Stimulated activated CD8-positive, alpha-beta memory T cell treated with anti-CD3 and anti-CD28 coated beads, Interleukin-12 subunit alpha, Interleukin-12 subunit beta, amount 100 ng/mL, for 24 hours (primary cell): Measurements from ENCODE around the gene GPC3.
"Not testable (repeated sequence)": the region's sequence is repeated elsewhere in the genome, so short reads cannot be mapped to it uniquely, and the experiment has no call there.

Experiments used
- DNase-seq: peaks from one replicate; pipeline ENCODE4 v3.0.0-alpha.2; 2020; ENCODE audit errors: extremely low read depth

The GPC3 gene

DNA sequence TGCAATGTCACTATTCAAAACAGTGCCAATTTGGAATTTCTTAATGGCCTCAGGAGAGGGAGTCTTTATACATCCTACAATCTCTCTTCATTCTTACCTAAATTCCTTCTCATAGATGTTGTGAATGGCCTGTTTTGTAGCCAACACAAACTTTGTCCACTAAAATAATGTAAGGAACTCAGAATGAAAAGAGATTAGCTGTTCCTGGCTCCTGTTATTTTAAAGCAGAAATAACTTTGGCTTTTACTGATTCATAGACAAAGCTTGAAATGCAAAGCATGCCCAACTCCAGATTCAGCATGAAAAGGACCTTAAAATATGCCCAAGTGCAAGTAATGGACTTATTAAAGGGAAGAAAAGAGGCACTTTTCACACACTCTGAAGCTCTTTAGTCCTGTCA, 424.1 kb downstream of the GPC3 start:
- no peak for DNase-seq

DNA sequence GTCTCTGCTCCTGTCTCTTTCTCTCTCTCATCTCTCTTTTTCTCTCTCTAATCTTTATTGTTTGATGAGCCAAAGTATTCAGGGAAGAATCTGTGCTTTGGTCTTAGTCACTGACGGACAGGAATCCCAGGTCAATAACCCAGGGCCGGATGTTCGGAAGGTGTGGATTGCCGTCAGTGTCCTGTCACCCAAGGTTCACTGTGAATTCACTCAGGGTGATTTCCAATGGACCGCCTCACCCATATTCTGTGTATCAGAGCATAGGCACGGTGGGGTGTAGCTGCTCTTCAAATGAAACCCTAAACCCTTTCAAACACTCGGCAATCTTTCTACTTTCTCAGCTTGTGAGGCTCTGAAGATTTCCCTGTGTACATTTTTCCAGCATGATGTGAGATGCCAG, 425.5 kb downstream of the GPC3 start:
- DNase-seq: no peak

DNA sequence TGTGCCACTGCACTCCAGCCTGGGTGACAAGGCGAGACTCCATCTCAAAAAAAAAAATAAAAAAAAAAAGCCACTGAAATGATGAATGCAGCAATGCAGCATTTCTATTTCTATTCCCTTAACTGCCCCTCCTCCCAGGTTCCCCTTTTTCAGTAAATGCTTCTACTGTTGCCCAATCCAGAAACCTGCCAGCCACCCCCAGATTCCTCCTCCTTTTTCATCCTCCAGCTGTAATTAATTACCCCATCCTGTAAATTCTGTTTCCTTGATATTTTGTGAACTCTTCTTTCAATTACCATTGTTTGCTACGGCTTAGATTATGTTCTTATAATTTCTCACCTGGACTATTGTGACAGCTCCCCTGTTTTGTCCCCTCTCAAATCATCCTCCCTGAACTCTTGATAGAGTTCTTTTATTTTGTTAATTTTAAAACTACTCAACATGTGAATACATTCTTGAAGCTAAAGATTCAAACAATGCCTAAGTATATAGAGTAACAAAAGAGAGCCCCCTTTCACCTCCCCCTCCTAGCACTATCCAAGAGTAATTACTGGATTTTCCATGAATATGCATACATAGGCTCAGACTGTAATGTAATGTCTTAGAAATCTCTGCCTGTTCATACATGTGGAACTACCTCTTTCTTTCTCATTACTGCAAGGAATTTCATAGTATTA, 429.5 kb downstream of the GPC3 start:
- no peak for DNase-seq

DNA sequence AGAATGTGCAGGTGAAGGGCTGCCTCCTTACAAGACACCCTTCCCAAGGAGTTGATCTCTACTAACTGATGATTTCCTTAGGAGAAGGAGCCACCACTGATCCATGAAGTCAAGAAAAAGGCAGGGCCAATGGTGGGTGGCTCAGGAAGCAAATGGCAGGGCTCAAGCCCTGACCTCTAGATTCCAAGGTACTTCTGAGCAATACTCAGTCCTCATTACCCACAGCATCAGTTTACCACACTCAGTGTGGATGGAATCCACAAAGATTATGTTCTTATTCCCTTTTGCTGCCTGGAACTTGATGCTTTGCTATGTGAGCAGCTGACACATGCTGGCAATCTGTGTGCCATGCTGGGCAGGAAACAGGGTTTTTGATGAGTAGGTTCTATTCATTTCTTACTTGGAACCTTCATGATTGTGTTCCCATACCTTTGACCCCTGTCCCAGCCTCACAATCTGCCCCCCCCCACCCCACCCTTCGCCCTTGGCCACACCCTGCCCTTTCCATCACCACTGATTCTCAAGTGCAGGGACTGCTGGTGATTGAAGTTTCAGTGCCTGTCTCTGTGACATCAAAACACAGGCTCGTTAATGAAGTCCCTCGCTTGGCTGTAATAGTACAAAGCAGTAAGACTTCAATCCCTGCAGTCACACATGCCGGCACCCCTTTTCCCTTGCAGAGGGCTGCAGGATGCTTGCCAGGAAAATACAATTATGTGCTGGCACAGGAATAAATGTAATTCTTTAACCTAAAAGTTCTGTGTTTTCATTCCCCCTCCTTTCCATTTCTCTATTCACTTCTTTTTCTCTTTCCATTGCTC, 434.5 kb downstream of the GPC3 start:
- no peak for DNase-seq

DNA sequence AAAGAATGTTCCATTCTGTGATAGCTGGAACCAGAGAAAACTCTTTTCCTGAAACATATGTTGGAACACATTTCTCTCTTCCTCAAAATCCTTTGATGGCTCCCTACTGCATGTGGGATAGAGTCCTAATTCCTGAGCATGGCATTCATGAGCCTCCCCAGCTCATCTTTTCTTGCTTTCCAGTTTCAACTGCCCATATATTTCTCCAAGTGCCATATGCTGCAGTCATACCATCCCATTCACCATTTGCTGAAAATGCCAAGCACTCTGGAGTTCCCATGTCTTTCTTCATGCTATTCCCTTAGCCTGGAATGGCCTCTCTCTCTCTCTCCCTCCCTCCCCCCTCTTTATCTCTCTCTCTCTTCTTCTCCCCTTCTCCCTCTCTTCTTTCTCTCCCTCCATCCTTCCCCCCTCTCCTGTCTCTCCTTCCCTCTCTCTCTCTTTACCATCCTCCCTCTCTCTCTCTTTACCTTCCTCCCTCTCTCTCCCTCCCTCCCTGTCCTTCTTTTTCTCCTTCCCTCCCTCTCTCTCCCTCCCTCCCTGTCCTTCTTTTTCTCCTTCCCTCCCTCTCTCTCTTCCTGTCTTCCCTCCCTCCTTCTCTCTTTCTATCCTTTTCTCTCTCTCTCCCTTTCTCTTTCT, 436.0 kb downstream of the GPC3 start:
- DNase-seq: no peak

DNA sequence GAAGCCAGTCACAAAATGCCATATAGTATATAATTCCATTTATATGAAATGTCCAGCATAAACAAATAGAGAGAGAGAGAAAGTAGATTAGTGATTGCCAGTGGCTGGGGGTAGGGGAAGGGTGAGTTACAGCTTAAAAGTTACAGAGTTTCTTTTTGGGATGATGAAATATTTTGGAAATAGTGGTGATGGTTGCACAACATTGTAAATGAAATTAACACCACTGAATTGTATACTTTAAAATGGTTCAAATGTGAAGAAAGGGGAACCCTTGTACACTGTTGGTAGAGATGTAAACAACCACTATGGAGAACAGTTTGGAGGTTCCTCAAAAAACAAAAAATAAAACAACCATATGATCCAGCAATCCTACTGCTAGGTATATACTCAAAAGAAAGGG, 439.0 kb downstream of the GPC3 start:
- no peak for DNase-seq

DNA sequence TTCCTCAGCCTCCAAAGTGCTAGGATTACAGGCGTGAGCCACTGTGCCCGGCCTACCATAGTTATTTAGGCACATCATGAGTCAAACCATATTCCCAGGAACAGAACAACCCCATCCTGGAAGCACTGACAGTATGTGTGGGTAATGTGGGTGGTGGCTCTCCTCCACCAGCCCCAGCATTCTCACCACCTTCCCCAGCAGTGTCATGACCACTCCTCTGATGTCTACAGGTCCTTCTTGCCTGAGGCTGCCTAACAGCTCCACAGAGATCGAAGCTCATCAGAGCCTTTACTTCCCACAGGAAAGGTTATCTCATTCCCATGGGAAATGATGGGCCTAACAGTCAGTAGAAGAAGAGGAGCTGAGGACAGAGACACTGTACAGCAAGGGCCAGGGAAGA, 440.6 kb downstream of the GPC3 start:
- no peak for DNase-seq

DNA sequence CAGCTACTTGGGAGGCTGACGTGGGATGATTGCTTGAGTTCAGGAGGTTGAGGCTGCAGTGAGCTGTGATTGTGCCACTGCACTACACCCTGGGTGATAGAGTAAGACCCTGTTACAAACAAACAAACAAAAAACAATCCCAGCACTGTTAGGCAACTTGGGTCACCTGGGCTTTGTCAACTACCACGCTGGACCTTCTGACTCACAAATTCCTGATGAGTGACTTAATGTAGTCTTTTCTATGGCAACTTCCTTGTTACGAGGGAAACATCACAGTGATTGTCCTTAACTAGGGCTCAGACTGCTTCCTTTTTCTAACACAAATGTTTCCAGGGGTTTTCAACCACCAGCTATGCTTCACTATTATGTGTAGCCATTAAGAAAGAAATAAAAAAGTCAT, 441.3 kb downstream of the GPC3 start:
- DNase-seq: no peak

DNA sequence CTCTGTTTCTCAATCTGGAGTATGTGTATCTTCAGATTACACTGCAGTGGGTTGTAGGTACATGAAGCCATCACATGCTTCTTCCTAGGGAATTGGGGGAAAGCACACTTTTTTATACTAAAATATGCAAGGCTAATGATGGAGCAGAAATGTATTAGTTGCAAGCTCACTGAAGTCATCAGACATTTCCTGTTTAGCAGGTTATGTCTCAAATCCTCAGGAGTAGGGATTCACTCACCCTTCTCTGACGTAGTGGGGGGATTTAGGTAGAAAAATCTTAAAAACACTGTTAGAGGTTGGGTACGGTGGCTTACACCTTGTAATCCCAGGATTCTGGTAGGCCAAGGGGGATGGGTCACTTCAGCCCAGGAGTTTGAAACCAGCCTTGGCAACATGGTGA, 441.7 kb downstream of the GPC3 start:
- DNase-seq: no peak

DNA sequence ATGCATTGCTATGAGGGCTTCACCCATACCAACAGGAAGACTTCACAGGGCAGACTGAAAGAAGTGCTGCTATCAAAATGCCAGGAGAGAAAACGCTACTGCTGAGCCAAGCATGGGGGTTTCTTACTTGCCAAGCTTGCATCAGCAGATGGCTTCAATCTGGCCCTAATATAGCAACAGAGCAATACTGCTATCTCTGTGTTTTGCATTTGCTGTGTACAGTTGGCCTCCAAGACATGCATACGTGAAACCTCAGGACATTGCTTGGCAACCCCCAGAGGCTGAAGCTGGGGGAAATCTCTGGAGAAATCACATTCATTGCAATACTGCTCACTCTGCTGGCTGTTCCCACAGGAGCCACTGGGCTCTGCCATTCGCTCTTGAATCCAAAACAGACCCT, 442.9 kb downstream of the GPC3 start:
- DNase-seq: no peak

DNA sequence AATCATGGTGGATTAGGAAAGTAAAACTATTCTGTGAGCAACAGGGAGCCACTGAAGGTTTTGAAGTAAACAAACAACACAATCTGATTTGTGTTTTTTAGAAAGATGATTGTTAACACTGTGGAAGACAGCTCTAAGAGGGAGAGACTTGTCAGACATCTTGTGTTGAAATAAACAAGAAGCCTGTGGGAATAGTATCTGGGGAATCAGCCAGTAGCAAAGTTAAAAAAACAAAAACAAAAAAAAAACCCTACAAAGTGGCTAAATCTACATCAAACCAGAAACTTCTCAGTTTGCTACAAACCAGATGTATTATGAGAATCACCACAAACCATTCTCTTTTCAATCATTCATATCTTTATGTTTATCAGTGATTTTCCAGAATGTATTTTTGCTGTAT, 444.4 kb downstream of the GPC3 start:
- no peak for DNase-seq

DNA sequence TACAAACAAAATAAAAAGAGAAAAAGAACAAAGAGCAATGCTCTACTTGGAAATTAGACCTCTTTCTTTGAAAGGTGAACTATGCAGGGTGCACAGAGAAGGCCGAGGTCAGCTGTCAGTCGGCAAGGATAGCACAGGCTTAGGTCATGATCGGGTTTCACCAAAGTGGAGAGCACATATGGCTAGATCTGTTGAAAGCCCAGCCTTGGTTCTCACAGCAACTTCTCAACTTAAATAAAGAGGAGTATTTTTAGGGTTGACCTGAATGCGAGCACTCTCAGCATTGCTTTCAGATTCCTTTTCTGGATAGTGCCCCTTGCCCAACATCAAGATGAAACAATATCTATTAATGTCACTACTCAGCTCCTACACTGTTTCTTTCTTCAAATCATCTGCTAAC, 447.2 kb downstream of the GPC3 start:
- DNase-seq: no peak

DNA sequence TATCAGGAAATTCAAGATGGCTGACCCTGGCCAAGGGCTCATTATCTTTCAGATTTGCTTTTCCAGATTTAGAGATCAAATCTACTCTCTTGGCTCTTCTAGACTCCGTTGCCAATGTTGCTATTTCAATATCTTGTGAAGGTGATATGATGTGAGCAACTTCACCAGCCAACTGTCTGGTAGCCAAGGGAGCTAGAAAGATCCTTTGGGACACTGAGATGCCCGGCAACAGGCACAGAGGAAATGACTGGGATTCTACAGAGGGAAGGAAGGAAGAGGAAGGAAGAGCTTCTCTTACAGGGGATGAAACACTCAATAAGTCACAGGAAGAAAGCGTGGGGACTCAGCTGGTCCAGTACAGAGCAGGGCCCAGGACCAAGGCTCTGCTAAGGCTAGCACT, 448.3 kb downstream of the GPC3 start:
- DNase-seq: no peak

DNA sequence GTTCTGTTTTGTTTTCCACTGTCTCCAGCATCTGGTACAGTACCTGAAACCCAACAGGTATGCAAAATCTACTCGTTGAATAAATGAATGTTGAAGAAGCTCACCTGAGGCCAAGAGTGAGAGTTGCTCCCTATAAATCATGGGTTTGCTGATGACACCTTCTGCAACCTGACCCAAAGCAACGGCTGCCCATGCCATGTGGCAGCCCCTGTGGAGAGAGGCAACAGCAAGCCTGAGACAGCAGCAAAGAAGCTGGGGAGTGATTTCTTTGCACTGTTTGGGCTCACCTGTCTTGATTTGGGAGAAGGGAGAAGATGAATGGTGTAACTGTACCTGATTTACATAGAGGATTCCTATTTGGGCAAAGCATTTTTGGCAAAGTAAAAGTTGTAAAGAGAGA, 450.3 kb downstream of the GPC3 start:
- no peak for DNase-seq

DNA sequence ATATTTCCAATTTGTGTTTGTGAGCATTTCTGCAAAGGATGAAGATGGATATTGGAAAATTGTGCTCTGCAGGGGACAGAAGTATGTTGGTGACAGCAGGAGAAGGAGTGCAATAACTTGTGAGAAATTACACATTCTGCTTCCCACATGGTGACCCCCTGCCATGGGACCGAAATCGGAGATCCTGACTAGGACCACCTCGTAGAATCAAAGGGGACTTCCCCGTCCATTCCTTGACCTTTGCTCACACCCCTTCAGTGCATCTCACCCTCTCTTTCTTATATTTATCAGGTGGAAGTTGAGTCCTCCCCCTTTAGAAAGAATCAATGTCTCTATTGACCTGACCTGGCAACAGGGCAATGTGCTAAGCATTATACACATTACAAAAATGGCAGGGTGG, 451.2 kb downstream of the GPC3 start:
- no peak for DNase-seq

DNA sequence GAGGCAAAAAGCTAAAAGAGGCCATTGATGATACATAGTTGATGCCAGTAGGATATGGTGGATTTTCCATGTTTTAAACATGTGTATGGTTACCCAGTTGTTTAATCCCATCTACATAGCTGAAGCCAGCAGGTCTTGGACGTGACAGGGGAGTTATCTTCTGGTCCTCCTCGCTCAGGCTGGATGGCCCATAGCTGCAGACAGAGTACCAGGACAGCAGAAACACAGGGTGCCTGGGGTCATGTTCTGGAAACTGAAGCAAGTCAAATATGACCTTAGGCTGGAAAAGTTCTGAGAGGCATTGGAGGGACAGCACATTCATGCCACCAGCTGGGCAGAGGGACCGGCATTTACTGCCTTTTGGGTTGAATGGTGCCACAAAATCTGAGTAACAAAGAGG, 452.1 kb downstream of the GPC3 start:
- DNase-seq: no peak

DNA sequence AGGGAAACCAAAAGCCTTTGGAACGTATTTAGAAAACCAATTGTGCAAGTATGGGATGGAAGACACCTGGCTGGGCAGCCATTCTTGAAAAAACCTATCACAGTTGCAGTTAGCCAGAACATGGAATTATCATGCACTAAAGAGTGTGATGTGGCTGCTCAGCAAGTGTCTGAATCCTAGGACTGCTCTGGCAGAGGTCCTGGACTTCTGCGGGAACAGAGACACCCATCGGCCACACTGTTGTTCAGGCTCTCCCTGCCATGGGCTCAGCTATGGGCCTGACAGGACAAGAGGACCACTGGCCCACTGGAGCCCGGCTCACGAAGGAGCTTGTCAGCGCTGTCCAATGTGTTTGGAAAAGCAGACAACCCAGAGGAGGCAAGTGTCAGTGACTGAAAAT, 454.4 kb downstream of the GPC3 start:
- no peak for DNase-seq

DNA sequence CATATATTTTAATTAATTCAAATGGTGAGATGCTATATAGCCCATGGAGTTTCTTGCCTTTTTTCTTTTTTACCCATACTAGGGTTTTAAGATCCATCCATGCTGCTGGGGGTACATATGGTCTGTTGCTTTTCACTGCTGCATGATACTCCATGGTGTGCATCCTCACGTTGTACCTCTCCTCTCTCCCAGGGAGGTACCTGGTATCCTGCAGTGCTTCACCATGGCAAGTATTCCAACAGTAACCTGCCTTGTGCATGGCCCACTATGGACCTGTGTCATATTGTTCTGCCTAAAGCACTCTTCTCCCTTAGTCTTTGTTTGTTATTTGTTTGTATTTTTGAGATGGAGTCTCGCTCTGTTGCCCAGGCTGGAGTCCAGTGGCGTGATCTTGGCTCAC, 455.8 kb downstream of the GPC3 start:
- DNase-seq: no peak

DNA sequence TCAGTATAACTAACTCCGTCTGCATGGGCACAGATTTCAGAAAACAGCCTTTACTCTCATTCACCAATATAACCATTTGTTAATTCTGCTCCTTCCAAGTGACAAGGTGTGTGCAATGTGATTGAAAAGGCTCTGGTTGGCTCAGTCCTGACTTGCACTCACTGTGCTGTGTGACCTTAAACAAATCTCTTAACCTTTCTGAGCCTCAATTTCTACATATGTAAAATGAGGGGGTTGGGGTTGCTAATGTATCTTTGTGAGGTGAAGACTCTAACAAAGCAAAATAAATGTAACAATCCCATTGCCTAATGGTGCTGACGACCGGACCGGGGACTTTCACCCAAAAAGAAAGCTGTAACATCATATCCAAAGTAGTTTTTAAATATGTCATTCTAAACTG, 457.6 kb downstream of the GPC3 start:
- DNase-seq: no peak

DNA sequence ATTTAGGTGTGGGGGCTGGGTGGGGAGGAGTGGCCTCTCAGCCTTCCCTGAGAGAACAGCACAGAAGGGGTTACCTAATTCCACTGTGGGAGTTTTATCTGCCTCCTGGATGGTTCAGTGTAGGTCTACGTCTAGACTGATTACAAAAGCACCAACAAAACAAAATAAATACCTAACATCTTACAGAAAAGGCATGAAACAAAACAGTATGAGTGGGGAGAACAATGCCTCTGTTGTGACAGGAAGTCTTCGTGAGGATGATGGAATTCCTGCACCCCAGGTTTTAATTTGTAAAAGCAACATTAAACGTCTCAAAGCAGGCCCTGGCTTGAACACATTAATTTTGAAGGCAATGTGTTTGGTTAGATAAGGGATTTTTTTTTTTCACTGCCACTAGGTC, 458.0 kb downstream of the GPC3 start:
- DNase-seq: no peak

DNA sequence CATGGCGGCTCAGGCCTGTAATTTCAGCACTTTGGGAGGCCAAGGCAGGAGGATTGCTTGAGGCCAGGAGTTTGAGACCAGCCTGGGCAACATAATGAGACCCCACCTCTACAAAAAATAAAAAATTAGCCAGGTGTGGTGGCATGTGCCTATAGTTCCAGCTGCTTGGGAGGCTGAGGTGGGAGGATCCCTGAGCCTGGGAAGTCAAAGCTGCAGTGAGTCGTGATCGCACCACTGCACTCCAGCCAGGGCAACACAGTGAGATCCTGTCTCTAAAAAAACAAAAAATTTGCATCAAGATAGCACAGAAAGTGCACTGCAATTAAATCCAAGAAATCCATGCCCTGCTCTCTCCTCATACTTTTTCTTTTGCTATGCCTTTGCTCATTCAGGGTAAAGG, 458.6 kb downstream of the GPC3 start:
- DNase-seq: not testable (repeated sequence)

DNA sequence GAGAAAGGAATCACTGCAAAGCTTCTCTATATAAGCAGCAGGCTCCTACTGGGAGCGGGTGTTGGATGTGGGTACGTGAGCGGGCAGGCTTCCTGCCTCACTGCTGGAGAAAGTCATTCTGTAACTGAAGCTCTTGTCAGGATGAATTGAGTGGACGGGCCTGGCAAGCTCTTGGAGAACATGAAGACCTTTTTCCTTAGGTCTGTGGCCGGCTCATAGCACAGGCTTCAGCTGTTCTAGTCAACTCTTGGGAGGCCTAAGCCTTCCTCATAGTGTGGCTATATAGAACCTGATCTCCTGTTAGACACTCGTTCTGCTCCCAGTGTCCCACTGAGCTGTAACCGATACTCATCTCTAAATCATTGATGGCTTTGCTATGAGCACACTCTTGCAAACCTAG, 461.9 kb downstream of the GPC3 start:
- no peak for DNase-seq

DNA sequence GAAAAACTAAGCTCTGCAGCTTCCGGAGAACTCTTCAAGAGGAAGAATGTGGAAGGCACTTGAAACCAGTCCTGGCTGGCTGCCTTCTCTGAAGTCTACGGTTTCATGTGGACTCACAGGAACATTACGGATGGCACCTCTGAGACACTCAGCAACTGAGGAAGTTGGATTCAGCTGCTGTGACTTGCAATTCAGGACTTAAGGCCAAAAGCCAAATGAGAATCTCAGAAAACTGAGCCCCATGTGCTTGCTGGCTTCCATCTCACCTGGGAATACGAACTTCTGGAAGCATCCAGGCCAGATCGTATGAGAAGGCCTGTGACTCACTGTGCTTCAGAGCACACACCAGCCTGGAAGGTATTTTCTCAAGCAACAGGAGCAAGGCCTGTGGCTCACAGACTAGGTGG, 462.3 kb downstream of the GPC3 start:
- DNase-seq: no peak
